IMR-90 (cell line): Measurements from ENCODE around the gene CTNNA2. TPM values are rescaled to one million over a fixed set of nuclear protein-coding genes. Genes with fewer than 3 reads are reported as not detected.

Source experiments
- ATAC-seq: fragments of 200-7000 bp; cut with Tn5 transposase; 2 replicates; pipeline ENCODE4 v1.9.1; 2020; ENCODE audit warnings: low read depth, mild to moderate bottlenecking, moderate library complexity
- BruUV-seq: library from RNA; stranded (reverse); fragments of 400-500 nt; replicated peaks from 2 replicates; lab custom pipeline; 2021; lab: Mats Ljungman, UMichigan
- CTCF ChIA-PET: fragments of 300-600 bp; formaldehyde crosslinking; extraction: SDS; loops from one replicate; lab custom pipeline; 2021; ENCODE audit warnings: antibody characterized with exemption; lab: Yijun Ruan, JAX
- POLR2A ChIA-PET: fragments of 300-600 bp; sonication (Branson Sonifier 250); formaldehyde crosslinking; loops from one replicate; lab custom pipeline; 2022; ENCODE audit warnings: antibody characterized with exemption; ENCODE audit not compliant: unreplicated experiment; lab: Charles Lee
- DNase-seq: peaks from one replicate; pipeline ENCODE4 v3.0.0; 2013
- H2AFZ ChIP-seq: replicated peaks from 2 replicates; pipeline ENCODE3; 2013; ENCODE audit warnings: low read length, mild to moderate bottlenecking; ENCODE audit not compliant: poor library complexity
- H2AK5ac ChIP-seq: 2 replicates; pipeline ENCODE4 v1.6.1; 2013; ENCODE audit warnings: low read depth, low read length, inconsistent platforms
- H2AK9ac ChIP-seq: replicated peaks from 2 replicates; pipeline ENCODE3; 2013; ENCODE audit warnings: mild to moderate bottlenecking, low read depth, low read length, moderate library complexity; ENCODE audit not compliant: poor library complexity
- H2BK120ac ChIP-seq: 2 replicates; pipeline ENCODE4 v1.6.1; 2013; ENCODE audit warnings: low read depth, low read length, inconsistent platforms
- H2BK15ac ChIP-seq: 3 replicates; pipeline ENCODE4 v1.6.1; 2013; ENCODE audit warnings: low read depth, low read length, inconsistent platforms
- H2BK20ac ChIP-seq: 2 replicates; pipeline ENCODE4 v1.6.1; 2013; ENCODE audit warnings: low read depth, mild to moderate bottlenecking, inconsistent platforms, low read length, moderate library complexity
- H2BK5ac ChIP-seq: 2 replicates; pipeline ENCODE4 v1.6.1; 2013; ENCODE audit warnings: mild to moderate bottlenecking, low read depth, low read length, inconsistent platforms; ENCODE audit not compliant: poor library complexity, severe bottlenecking
- H3K14ac ChIP-seq: replicated peaks from 2 replicates; pipeline ENCODE4 v1.6.1; 2013; ENCODE audit warnings: low read depth, low read length, inconsistent platforms
- H3K18ac ChIP-seq: 2 replicates; pipeline ENCODE4 v1.6.1; 2013; ENCODE audit warnings: low read depth, low read length, control low read depth
- H3K23ac ChIP-seq: 2 replicates; pipeline ENCODE4 v1.6.1; 2013; ENCODE audit warnings: low read depth, low read length, inconsistent platforms
- H3K27ac ChIP-seq: 2 replicates; pipeline ENCODE4 v1.5.1; 2013; ENCODE audit warnings: mild to moderate bottlenecking, control low read depth, low read length; ENCODE audit not compliant: insufficient read depth
- H3K27me3 ChIP-seq: 2 replicates; pipeline ENCODE4 v1.6.1; 2013; ENCODE audit warnings: low read length; ENCODE audit not compliant: control insufficient read depth, insufficient read depth
- H3K36me3 ChIP-seq: 2 replicates; pipeline ENCODE4 v1.6.1; 2013; ENCODE audit warnings: low read length, mixed read lengths; ENCODE audit not compliant: control insufficient read depth, insufficient read depth
- H3K4ac ChIP-seq: 2 replicates; pipeline ENCODE4 v1.6.1; 2013; ENCODE audit warnings: low read depth, low read length, inconsistent platforms
- H3K4me1 ChIP-seq: 2 replicates; pipeline ENCODE4 v1.6.1; 2013; ENCODE audit warnings: low read length, mixed read lengths; ENCODE audit not compliant: control insufficient read depth, insufficient read depth
- H3K4me2 ChIP-seq: 2 replicates; pipeline ENCODE4 v1.6.1; 2013; ENCODE audit warnings: low read depth, mild to moderate bottlenecking, control low read depth, low read length, moderate library complexity
- H3K4me3 ChIP-seq: 2 replicates; pipeline ENCODE4 v1.5.1; 2013; ENCODE audit warnings: low read depth, mild to moderate bottlenecking, control low read depth, low read length, moderate library complexity; ENCODE audit not compliant: insufficient read depth
- H3K56ac ChIP-seq: 2 replicates; pipeline ENCODE4 v1.6.1; 2013; ENCODE audit warnings: low read length, inconsistent platforms; ENCODE audit not compliant: insufficient read depth; ENCODE audit errors: extremely low read depth
- H3K79me1 ChIP-seq, 2 experiments: 2 replicates each; pipeline ENCODE4 v1.6.1; 2013; ENCODE audit warnings: low read length in 2 of 2, inconsistent platforms in 1 of 2, low read depth in 1 of 2
- H3K9ac ChIP-seq: 2 replicates; pipeline ENCODE4 v1.6.1; 2013; ENCODE audit warnings: low read depth, low read length, control low read depth
- H3K9me1 ChIP-seq: 2 replicates; pipeline ENCODE4 v1.6.1; 2013; ENCODE audit warnings: low read length, inconsistent platforms; ENCODE audit not compliant: insufficient read depth
- H3K9me3 ChIP-seq: 2 replicates; pipeline ENCODE4 v1.6.1; 2013; ENCODE audit warnings: low read length; ENCODE audit not compliant: control insufficient read depth, insufficient read depth
- H4K20me1 ChIP-seq: 2 replicates; pipeline ENCODE4 v1.6.1; 2013; ENCODE audit warnings: low read length, inconsistent platforms; ENCODE audit not compliant: insufficient read depth
- H4K5ac ChIP-seq: 2 replicates; pipeline ENCODE4 v1.6.1; 2013; ENCODE audit warnings: mild to moderate bottlenecking, low read depth, low read length, control low read depth
- H4K8ac ChIP-seq, 2 experiments: 2 replicates each; pipeline ENCODE4 v1.6.1; 2013; ENCODE audit warnings: low read depth in 2 of 2, low read length in 2 of 2, control low read depth in 1 of 2, inconsistent platforms in 1 of 2
- H4K91ac ChIP-seq: 2 replicates; pipeline ENCODE4 v1.6.1; 2013; ENCODE audit warnings: low read depth, low read length, inconsistent platforms; ENCODE audit not compliant: insufficient read depth
- BHLHE40 ChIP-seq: fragments of 150-350 bp; IDR thresholded peaks from 2 replicates; pipeline ENCODE4 v1.6.1; 2016; ENCODE audit warnings: mild to moderate bottlenecking, low read depth, low read length
- CEBPB ChIP-seq: IDR thresholded peaks from 2 replicates; pipeline ENCODE4 v1.6.1; 2012; ENCODE audit warnings: low read depth, low read length, improper control_type of control experiment
- CHD1 ChIP-seq: IDR thresholded peaks from 2 replicates; pipeline ENCODE4 v1.6.1; 2012; ENCODE audit warnings: low read depth, low read length, improper control_type of control experiment
- CTCF ChIP-seq: conservative IDR thresholded peaks from 2 replicates; pipeline ENCODE4 v1.5.1; 2012; ENCODE audit warnings: mild to moderate bottlenecking, low read depth, low read length, improper control_type of control experiment
- FOS ChIP-seq: fragments of 150-350 bp; IDR thresholded peaks from 2 replicates; pipeline ENCODE4 v1.6.1; 2016; ENCODE audit warnings: low read depth, low read length
- MAFK ChIP-seq: IDR thresholded peaks from 2 replicates; pipeline ENCODE4 v1.6.1; 2012; ENCODE audit warnings: low read depth, low read length, improper control_type of control experiment
- MAZ ChIP-seq: IDR thresholded peaks from 2 replicates; pipeline ENCODE4 v1.6.1; 2012; ENCODE audit warnings: low read depth, mild to moderate bottlenecking, low read length, improper control_type of control experiment, moderate library complexity, borderline replicate concordance
- MXI1 ChIP-seq: IDR thresholded peaks from 2 replicates; pipeline ENCODE4 v1.6.1; 2012; ENCODE audit warnings: low read depth, mild to moderate bottlenecking, low read length, moderate library complexity, borderline replicate concordance
- NFE2L2 ChIP-seq: fragments of 150-350 bp; IDR thresholded peaks from 2 replicates; pipeline ENCODE4 v1.6.1; 2016; ENCODE audit warnings: low read depth, mild to moderate bottlenecking, low read length
- POLR2A ChIP-seq: IDR thresholded peaks from 2 replicates; pipeline ENCODE4 v1.6.1; 2012; ENCODE audit warnings: mild to moderate bottlenecking, low read depth, low read length
- RAD21 ChIP-seq: IDR thresholded peaks from 2 replicates; pipeline ENCODE4 v1.6.1; 2012; ENCODE audit warnings: low read length, improper control_type of control experiment
- RCOR1 ChIP-seq: IDR thresholded peaks from 2 replicates; pipeline ENCODE4 v1.6.1; 2012; ENCODE audit warnings: mild to moderate bottlenecking, low read length, improper control_type of control experiment; ENCODE audit not compliant: insufficient replicate concordance
- RFX5 ChIP-seq: IDR thresholded peaks from 2 replicates; pipeline ENCODE4 v1.8.0; 2012; ENCODE audit warnings: low read depth, mild to moderate bottlenecking, low read length, moderate library complexity
- SMC3 ChIP-seq: fragments of 150-350 bp; IDR thresholded peaks from 2 replicates; pipeline ENCODE4 v1.6.1; 2016; ENCODE audit warnings: low read depth, mild to moderate bottlenecking, antibody characterized with exemption, low read length, moderate library complexity
- WGBS, 2 experiments: methylation state at CpG; one replicate each; pipeline versions ENCODE4 v1.1.5 to v1.1.7; 2013; ENCODE audit warnings: missing lambda C conversion rate in 2 of 2; ENCODE audit not compliant: insufficient read length in 1 of 2; ENCODE audit errors: extremely low coverage in 2 of 2; 5-methylcytosine and 5-hydroxymethylcytosine counted together
- dilution Hi-C: fragments of 300-500 bp; cut with HindIII; formaldehyde crosslinking; loops from one replicate; pipeline ENCODE4 v1.14.3; 2018; ENCODE audit warnings: low sequenced_read_pairs; ENCODE audit not compliant: unreplicated experiment
- in situ Hi-C: fragments of 300-500 bp; cut with MboI; formaldehyde crosslinking; loops from 3 replicates; pipeline ENCODE4 v1.14.3; 2019; ENCODE audit warnings: low sequenced_read_pairs, inconsistent platforms, mixed read lengths
- intact Hi-C: fragments of 100-400 bp; cut with micrococcal nuclease; formaldehyde crosslinking; loops from 2 replicates; pipeline ENCODE4 v1.10.0; 2022
- polyA plus RNA-seq, 3 experiments: library from polyadenylated mRNA; depleted of rRNA; stranded (reverse); fragments of >200 nt; gene quantifications; 2 replicates each; pipeline ENCODE4 v1.2.3, GENCODE V29; 2012; ENCODE audit warnings: low replicate concordance in 1 of 3
- total RNA-seq: library from RNA; depleted of rRNA; stranded (reverse); fragments of >200 nt; gene quantifications from 2 replicates; pipeline ENCODE4 v1.2.3, GENCODE V29; 2012
- TF ChIP-seq, protein P1 (sequence below): fragments of 150-350 bp; IDR thresholded peaks from 2 replicates; pipeline ENCODE4 v1.6.1; 2016; ENCODE audit warnings: low read depth, mild to moderate bottlenecking, low read length, moderate library complexity, borderline replicate concordance
- TF ChIP-seq, protein P2 (sequence below): fragments of 150-350 bp; IDR thresholded peaks from 2 replicates; pipeline ENCODE4 v1.6.1; 2017; ENCODE audit warnings: mild to moderate bottlenecking, antibody characterized with exemption, low read length, low read depth

Gene CTNNA2
- total and polyA plus RNA-seq, 2 of the 4 experiments (the other 2 are of a cell fraction), result not detected

DNA sequence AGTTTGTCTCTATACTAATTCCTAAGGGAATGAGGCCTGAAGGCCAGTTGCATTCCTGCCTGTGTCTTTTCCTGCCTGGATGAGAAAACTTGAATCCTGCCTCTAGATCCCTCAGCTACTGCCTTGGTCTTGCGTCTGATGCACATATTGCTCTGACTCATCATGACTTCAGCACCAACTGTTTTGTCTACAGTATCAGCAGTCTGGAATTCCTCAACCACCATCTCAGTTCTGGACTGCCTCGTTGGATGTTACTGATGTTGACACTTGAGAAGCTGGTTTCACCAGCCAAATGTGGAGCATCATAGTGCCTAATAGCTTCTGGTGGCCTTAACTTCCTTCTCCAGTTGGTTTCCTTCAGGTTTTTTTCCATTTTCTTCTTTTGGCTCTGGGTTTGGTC lies 211.0 kb downstream of the CTNNA2 start:
- H4K20me1 ChIP-seq, result no peaks in the 10 kb centered on the region
- no peaks in the 10 kb centered on the region for H3K79me1 ChIP-seq
- ChIA-PET CTCF (no interaction called here), POLR2A (interaction anchor here (0.5 kb wide), 1 partner anchor 51 kb away, joined by 4 read pairs; no protein-coding TSS in a partner anchor)
- H3K27me3 ChIP-seq, result no peaks in the 10 kb centered on the region
- H4K5ac ChIP-seq, result no peak overlapping the region
- no peaks in the 10 kb centered on the region for H3K36me3 ChIP-seq
- H3K18ac ChIP-seq, result peak overlapping the region; percentile 95; the same call in 1 of the 2 replicates
- H3K9me3 ChIP-seq, result no peaks in the 10 kb centered on the region
- ATAC-seq, result peak; percentile 92
- no peak overlapping the region for H3K4me3 ChIP-seq
- H4K8ac ChIP-seq, result no peak overlapping the region
- peak overlapping the region; percentile 77; the same call in 1 of the 2 replicates for H4K91ac ChIP-seq
- no peak overlapping the region for H2AFZ ChIP-seq
- H3K4me1 ChIP-seq, result no peaks in the 10 kb centered on the region
- dilution Hi-C loops (no loop called here), in situ Hi-C loops (no loop called here), intact Hi-C loops (no loop called here)
- BruUV-seq, result no TSS peak
- H2BK120ac ChIP-seq, result peak overlapping the region; percentile 78
- peak overlapping the region; percentile 48; the same call in 1 of the 2 replicates for H2BK20ac ChIP-seq
- H3K27ac ChIP-seq, result peak overlapping the region; percentile 30; the same call in 1 of the 2 replicates
- TF ChIP-seq MXI1 (no peak), CHD1 (no peak), CEBPB (peak; percentile 74), SMC3 (no peak), MAFK (peak; percentile 60), RCOR1 (peak; percentile 65), RFX5 (no peak), CTCF (no peak), MAZ (no peak), NFE2L2 (peak; percentile 64; the same call in 1 of the 2 replicates), BHLHE40 (no peak), RAD21 (no peak), POLR2A (no peak), FOS (peak; percentile 92)
- TF ChIP-seq, protein P1, sequence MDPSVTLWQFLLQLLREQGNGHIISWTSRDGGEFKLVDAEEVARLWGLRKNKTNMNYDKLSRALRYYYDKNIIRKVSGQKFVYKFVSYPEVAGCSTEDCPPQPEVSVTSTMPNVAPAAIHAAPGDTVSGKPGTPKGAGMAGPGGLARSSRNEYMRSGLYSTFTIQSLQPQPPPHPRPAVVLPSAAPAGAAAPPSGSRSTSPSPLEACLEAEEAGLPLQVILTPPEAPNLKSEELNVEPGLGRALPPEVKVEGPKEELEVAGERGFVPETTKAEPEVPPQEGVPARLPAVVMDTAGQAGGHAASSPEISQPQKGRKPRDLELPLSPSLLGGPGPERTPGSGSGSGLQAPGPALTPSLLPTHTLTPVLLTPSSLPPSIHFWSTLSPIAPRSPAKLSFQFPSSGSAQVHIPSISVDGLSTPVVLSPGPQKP, result no peak
- TF ChIP-seq, protein P2, sequence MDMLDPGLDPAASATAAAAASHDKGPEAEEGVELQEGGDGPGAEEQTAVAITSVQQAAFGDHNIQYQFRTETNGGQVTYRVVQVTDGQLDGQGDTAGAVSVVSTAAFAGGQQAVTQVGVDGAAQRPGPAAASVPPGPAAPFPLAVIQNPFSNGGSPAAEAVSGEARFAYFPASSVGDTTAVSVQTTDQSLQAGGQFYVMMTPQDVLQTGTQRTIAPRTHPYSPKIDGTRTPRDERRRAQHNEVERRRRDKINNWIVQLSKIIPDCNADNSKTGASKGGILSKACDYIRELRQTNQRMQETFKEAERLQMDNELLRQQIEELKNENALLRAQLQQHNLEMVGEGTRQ, result no peak
- H3K23ac ChIP-seq, result no peak overlapping the region
- H2BK5ac ChIP-seq, result peak overlapping the region; percentile 94
- no peak overlapping the region for H2BK15ac ChIP-seq
- no peak overlapping the region for H2AK5ac ChIP-seq
- 0 out of 2 replicates have a peak overlapping the region, but pooled peaks have one; percentile 14 for H3K4ac ChIP-seq
- no peak overlapping the region for H3K14ac ChIP-seq
- peak; percentile 98 for DNase-seq
- WGBS, 2 experiments, result no CpG with 5 or more reads among the region's 2 CpGs
- H3K56ac ChIP-seq, result peak overlapping the region; percentile 62; the same call in 1 of the 2 replicates
- H3K9ac ChIP-seq, result no peak overlapping the region
- H2AK9ac ChIP-seq, result no peak overlapping the region
- H3K9me1 ChIP-seq, result no peaks in the 10 kb centered on the region
- no peak overlapping the region; the same call in 1 of the 2 replicates for H3K4me2 ChIP-seq
